GM12865 (cell line): ENCODE data around the gene KANK2.

ENCODE experiments used
- DNase-seq: peaks from one replicate; pipeline ENCODE4 v3.0.0; 2010; ENCODE audit warnings: low read depth
- H3K4me3 ChIP-seq: 2 replicates; pipeline ENCODE4 v1.5.1; 2011; ENCODE audit warnings: mild to moderate bottlenecking, low read depth, low read length, control low read depth
- TF ChIP-seq, protein P1 (sequence below): IDR thresholded peaks from 2 replicates; pipeline ENCODE4 v1.5.1; 2011; ENCODE audit warnings: low read length, control low read depth, low read depth, inconsistent platforms; ENCODE audit not compliant: insufficient read depth; ENCODE audit errors: missing control alignments

KANK2 gene

GRCh38 chr19:11172576-11172975 lies 24.8 kb downstream of the KANK2 start:
- TF ChIP-seq, protein P1, sequence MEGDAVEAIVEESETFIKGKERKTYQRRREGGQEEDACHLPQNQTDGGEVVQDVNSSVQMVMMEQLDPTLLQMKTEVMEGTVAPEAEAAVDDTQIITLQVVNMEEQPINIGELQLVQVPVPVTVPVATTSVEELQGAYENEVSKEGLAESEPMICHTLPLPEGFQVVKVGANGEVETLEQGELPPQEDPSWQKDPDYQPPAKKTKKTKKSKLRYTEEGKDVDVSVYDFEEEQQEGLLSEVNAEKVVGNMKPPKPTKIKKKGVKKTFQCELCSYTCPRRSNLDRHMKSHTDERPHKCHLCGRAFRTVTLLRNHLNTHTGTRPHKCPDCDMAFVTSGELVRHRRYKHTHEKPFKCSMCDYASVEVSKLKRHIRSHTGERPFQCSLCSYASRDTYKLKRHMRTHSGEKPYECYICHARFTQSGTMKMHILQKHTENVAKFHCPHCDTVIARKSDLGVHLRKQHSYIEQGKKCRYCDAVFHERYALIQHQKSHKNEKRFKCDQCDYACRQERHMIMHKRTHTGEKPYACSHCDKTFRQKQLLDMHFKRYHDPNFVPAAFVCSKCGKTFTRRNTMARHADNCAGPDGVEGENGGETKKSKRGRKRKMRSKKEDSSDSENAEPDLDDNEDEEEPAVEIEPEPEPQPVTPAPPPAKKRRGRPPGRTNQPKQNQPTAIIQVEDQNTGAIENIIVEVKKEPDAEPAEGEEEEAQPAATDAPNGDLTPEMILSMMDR = no peak
- no peak for DNase-seq
- H3K4me3 ChIP-seq = no peak overlapping the region

DNA sequence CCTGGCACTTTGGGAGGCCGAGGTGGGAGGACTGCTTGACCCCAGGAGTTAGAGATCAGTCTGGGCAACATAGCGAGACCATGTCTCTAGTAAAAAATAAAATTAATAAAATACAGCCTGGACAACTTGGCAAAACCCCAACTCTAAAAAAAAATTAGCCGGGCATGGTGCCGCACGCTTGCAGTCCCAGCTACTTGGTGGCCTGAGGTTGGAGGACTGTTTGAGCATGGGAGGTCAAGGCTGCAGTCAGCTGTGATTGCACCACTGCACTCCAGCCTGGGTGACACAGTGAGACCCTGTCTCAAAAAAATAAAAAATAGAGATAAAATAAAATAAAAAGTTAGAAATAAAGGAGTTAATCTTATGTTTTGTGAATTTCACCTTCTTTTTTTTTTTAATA lies 26.2 kb downstream of the KANK2 start:
- DNase-seq = no peak
- TF ChIP-seq, protein P1 = no peak
- no peak overlapping the region for H3K4me3 ChIP-seq

DNA sequence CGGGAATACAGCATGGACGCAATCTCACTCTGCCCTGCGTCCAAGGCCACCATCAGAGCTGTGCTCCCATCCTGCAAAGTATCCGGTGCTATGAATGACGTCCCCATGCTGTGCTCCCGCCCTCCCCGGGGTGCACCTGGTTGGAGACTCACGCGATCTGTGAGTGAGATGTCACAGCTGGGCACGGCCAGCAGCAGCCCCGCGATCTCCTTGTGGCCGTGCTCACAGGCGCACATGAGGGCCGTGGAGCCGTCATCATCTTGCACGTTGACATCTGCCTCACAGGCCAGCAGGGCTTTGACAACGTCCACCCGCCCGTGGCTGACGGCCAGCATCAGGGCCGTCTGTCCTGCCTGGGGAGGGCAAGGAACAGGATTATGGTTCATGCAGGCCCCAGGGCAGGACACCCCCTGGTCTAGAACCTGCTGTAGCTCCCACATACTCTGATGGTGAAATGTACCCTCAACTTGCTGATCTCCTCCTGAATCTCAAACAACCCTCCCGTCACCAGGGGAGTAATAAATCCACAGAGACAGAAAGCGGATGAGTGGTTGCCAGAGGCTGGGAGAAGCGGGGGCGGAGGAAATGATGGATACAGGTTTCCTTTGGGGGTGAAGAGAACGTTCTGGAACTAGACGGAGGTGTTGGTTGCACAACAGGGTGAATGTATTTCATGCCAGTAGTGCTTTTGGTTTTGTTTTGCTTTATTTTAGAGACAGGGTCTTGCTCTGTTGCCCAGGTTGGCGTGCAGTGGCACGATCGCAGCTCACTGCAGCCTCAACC lies 27.3 kb downstream of the KANK2 start:
- no peak overlapping the region for H3K4me3 ChIP-seq
- DNase-seq = no peak
- TF ChIP-seq, protein P1 = no peak

GRCh38 chr19:11168568-11168967 lies 28.8 kb downstream of the KANK2 start:
- H3K4me3 ChIP-seq = no peak overlapping the region
- TF ChIP-seq, protein P1 = no peak
- peak; percentile 40 for DNase-seq

- DNase-seq = no peak
- no peak overlapping the region for H3K4me3 ChIP-seq
- TF ChIP-seq, protein P1 = no peak
Observed at GRCh38 chr19:11166281-11167142, 30.8 kb downstream of the KANK2 start.

DNA sequence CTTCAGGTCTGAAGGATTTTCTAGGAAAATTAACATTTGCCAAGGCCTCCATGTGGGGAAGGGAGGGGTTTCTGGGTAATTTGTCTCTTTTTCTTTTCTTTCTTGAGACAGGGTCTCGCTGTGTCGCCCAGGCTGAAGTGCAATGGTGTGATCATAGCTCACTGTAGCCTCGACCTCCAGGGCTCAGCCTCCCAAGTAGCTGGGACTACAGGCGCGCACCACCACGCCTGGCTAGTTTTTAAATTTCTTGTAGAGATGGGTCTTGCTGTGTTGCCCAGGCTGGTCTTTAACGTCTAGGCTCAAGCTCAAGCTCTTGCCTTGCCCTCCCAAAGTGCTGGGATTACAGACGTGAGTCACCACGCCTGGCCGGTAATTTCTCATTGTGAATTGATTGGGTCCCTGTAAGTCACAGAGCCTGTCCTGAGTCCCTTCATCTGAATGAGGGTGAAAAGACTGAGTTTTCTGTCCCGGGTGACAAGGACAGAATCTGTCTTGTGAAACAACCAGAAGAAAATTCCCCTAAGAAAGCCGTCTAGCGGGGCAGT lies 31.8 kb downstream of the KANK2 start:
- TF ChIP-seq, protein P1 = no peak
- H3K4me3 ChIP-seq = no peak overlapping the region

More for the DNA sequence above, 31.8 kb downstream of the KANK2 start:
- DNase-seq = no peak
